Epithelial cell of esophagus (primary cell): ENCODE data around the gene PALM.

Source experiments
- DNase-seq: peaks from one replicate; pipeline ENCODE4 v3.0.0; 2010; ENCODE audit warnings: low read depth
- H3K4me3 ChIP-seq: 2 replicates; pipeline ENCODE4 v1.5.1; 2011; ENCODE audit warnings: mild to moderate bottlenecking, low read length, control low read depth
- TF ChIP-seq, protein P1 (sequence below): IDR thresholded peaks from 2 replicates; pipeline ENCODE4 v1.5.1; 2011; ENCODE audit warnings: low read depth, mild to moderate bottlenecking, low read length, control low read depth, inconsistent platforms; ENCODE audit not compliant: insufficient read depth; ENCODE audit errors: missing control alignments

Gene PALM

DNA sequence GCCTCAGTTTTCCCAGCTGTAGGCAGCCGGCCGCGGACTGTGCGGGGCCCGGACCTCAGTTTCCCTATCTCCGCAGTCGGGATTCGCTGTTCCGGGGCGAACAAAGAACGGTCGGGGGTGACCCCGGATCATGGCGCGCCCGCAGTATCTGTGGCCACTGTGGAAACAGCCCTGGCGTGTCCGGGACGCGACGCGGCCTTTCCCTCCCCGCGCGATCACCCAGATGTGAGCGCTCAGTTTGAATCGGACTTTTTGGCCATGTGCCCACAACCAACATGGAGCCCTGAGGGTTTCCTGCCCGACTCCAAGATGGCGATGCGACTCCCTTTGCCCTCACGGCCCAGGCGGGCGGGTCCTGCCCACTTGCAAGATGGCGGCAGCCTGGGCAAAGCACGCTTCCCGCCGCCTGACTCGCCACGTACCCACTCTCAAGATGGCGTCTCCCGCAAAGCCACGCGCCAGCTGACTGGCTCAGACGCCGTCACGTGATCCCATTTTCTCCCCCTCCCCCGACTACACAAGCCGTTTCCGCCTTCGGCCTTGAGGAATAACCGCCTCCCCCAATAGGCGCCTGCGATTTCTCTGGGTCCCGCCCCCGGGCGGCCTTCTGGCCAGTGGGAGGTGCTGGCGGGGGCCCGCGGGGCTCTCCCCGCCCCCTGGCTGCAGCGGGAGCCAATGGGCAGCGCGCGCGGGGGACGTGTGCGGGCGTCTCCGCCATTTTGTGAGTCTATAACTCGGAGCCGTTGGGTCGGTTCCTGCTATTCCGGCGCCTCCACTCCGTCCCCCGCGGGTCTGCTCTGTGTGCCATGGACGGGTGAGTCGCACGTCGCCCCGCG is 88.2 kb downstream of the PALM start, which contains the start of gene PTBP1:
Gene PTBP1 (plus strand): TSS at position 761 of the 836 bp plus-strand sequence. CDS start 46 bp downstream, at position 807.
- TF ChIP-seq, protein P1, sequence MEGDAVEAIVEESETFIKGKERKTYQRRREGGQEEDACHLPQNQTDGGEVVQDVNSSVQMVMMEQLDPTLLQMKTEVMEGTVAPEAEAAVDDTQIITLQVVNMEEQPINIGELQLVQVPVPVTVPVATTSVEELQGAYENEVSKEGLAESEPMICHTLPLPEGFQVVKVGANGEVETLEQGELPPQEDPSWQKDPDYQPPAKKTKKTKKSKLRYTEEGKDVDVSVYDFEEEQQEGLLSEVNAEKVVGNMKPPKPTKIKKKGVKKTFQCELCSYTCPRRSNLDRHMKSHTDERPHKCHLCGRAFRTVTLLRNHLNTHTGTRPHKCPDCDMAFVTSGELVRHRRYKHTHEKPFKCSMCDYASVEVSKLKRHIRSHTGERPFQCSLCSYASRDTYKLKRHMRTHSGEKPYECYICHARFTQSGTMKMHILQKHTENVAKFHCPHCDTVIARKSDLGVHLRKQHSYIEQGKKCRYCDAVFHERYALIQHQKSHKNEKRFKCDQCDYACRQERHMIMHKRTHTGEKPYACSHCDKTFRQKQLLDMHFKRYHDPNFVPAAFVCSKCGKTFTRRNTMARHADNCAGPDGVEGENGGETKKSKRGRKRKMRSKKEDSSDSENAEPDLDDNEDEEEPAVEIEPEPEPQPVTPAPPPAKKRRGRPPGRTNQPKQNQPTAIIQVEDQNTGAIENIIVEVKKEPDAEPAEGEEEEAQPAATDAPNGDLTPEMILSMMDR: no peak
- DNase-seq: peak; percentile 100
- peak within 1 kb of the TSS; percentile 79 for H3K4me3 ChIP-seq
